Right renal cortex interstitium (tissue), 3 donors: ENCODE data around the gene IL1RN. TPM values are rescaled to one million over a fixed set of nuclear protein-coding genes. Genes with fewer than 3 reads are reported as not detected.

ENCODE experiments used
- DNase-seq, 3 donors: peaks; one replicate each; pipeline ENCODE4 v3.0.0-alpha.2; 2013; ENCODE audit warnings: low read depth in 3 of 3, low spot score in 2 of 3
- polyA plus RNA-seq, 3 donors: library from polyadenylated mRNA; unstranded; fragments of 120-200 nt; gene quantifications; one replicate each; pipeline ENCODE4 v1.2.1, GENCODE V29; 2013; ENCODE audit not compliant: insufficient read length in 3 of 3

IL1RN gene
- polyA plus RNA-seq, 3 donors: 0.74 to 3.7 (median 1.3) TPM

DNA sequence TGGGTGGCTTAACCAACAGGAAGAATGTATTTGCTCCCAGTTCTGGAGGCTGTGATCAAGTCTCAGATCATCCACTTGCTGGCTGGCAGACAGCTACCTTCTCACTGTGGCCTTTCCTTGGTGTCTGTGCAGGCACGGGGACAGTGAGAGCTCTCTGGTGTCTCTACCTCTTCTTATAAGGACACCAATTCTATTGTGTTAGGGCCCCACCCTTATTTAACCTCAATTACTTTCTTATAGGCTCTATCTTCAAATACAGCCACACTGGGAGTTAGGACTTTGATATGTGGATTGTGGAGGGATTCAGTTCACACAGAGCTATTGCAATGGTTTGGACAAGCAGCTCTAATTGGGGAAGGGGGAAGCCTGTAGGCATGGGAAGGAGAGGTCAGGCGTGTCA lies 25.3 kb upstream of the IL1RN start:
- DNase-seq: no peak

GRCh38 chr2:113103277-113103676 lies 24.1 kb upstream of the IL1RN start:
- DNase-seq: no peak

DNA sequence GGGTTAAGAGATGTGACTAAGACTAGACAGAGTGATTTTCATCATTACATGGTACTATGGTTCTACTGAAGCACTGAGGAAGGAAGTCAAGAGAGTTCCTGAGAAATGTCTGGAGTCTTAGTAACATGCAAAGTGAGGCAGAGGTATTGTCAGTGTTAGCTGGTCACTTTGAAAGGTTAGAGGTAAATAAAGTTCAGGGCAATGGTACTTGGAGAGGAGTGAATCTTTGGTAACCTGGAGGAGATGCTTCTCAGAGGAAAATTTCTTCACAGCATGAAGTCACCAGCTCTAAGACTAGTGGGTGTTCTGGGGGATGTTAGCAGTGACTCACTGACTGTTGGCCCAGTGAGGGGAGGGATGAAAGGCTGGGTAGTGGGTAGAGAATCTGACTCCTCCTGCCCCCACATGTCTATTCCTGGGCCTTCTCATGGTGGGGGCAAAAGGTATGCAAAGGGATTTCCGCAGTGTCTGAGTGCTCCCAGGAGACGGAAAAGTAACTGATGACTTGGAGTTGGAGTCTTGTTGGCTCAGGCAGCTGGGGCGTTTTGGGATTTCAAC lies 23.3 kb upstream of the IL1RN start:
- no peak for DNase-seq

- DNase-seq: no peak
These were observed 22.2 kb upstream of the IL1RN start for GRCh38 chr2:113105047-113105785.

DNA sequence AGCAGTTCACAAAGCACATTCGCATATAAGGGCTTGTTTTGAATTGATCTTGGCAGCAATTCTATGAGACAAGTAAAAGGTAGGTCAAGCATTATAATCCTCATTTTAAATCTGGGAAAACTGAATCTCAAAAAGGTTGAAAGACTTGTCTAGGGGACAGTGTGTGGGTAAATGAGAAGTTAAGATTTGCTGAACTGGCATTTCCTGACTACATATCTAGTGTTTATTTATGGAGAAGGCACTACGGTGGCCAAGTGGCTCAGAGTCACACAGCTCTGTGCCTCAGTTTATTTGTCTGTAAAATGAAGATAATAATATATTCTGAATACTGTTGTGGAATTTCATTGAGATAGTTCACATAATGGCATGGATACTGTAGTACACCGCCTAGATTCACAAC lies 16.3 kb upstream of the IL1RN start:
- no peak for DNase-seq

DNA sequence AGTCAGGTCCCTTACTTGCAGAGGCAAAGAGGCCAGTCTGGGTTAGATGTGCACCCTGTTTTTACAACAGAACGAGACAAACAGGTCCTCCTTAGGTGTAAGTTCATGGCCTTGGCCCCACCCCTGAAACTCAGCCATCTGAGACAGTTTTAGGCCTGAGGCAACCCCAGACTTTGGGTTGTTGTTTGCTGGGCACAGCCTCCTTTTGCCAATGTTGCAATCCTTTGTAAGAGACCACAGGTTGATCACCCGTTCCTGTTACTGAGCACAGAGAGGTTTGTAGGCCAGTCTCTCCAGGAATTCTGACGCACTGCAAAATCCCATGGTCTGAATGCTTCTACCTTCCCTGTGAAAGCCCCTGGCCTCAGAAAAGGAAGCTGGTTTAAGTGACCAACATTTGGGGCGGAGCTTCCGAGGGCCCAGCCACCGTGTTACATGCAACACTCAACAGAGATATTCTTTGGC lies 15.5 kb upstream of the IL1RN start:
- no peak for DNase-seq

- DNase-seq: no peak
These were observed 15.0 kb upstream of the IL1RN start for GRCh38 chr2:113112441-113112840.

- no peak for DNase-seq
These were observed 14.5 kb upstream of the IL1RN start for GRCh38 chr2:113112871-113113270.

GRCh38 chr2:113113807-113114206 lies 13.6 kb upstream of the IL1RN start:
- no peak for DNase-seq

GRCh38 chr2:113114224-113114945 lies 13.0 kb upstream of the IL1RN start:
- DNase-seq: no peak

- DNase-seq: no peak
These were observed 12.4 kb upstream of the IL1RN start for GRCh38 chr2:113114996-113115395.

- no peak for DNase-seq
These were observed 11.1 kb upstream of the IL1RN start for GRCh38 chr2:113116100-113116958.

DNA sequence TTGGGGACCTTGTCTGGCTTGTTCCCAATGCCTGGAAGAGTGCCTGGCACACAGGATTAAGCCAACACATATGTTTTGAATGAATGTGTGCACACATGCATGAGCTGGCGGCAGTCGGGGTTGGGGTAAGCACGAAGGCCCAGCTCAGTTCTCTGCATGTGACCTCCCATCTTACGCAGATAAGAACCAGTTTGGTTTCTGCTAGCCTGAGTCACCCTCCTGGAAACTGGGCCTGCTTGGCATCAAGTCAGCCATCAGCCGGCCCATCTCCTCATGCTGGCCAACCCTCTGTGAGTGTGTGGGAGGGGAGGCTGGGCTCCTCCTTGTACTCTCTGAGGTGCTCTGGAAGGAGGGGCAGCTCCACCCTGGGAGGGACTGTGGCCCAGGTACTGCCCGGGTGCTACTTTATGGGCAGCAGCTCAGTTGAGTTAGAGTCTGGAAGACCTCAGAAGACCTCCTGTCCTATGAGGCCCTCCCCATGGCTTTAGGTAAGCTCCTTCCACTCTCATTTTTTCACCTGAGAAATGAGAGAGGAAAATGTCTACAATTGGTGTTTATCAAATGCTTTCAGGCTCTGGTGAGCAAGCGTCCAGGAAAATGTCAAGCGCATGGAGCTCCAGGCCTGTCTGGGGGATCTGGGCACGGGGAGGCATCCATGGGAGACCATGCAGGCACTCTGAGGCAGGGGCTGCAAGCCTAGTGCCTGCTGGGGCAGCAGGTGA lies 9.7 kb upstream of the IL1RN start:
- DNase-seq: no peak

DNA sequence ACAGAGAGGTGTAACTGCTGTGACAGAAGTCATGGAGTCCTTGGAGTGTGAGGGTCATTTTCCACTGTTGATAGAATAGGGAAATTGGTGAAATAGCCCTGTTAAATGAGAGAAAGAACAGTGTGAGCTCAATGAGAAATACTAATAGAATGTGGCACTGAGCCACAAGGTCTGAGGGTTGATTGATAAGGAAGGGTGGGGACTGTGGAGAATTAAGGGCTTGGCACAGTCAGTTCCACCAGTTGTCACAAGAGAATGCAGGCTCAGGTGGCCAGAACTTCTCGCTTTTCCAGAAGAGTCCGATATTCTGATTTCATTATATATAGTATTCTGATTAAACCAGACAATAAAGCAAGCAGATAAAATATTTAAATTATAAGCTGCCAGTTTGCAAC lies 9.1 kb upstream of the IL1RN start:
- DNase-seq: no peak

- DNase-seq: no peak
These were observed 8.3 kb upstream of the IL1RN start for GRCh38 chr2:113119111-113119510.

GRCh38 chr2:113120861-113121260 lies 6.5 kb upstream of the IL1RN start:
- no peak for DNase-seq

DNA sequence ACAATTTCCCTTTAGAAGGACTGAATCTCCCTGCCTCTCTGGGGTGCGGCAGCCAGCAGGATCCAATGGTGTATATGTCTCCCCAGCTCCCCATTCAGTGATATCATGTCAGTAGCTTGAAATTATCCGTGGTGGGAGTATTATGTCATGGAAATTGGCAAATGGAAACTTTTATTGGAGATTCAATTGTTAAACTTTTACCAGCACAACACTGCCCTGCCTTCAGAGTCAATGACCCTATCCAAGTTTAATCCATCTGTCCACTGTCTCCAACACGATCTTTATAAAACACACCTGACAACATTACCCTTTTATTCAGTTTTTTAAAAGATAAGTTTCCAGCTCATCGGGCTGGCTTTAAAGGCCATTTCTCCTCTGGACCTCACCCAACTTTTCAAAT lies 5.0 kb upstream of the IL1RN start:
- no peak for DNase-seq

DNA sequence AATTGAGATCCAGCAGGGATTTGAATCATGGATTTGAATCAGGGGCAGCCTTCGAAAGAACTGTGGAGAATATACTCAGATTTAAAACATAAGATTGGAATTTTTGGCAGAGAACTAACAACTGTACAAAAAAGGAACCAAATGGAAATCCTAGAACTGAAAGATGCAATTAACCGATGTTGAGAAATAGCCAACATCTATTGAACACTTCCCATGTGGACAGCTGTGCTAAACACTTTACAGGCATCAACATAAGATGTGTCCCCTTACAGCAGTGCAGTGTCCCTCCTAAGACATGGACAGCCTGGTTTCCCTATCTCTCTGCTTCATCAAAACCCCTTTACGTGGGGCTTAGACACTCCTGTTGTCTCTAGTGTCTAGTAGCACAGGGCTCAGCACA lies 3.7 kb upstream of the IL1RN start:
- no peak for DNase-seq

DNA sequence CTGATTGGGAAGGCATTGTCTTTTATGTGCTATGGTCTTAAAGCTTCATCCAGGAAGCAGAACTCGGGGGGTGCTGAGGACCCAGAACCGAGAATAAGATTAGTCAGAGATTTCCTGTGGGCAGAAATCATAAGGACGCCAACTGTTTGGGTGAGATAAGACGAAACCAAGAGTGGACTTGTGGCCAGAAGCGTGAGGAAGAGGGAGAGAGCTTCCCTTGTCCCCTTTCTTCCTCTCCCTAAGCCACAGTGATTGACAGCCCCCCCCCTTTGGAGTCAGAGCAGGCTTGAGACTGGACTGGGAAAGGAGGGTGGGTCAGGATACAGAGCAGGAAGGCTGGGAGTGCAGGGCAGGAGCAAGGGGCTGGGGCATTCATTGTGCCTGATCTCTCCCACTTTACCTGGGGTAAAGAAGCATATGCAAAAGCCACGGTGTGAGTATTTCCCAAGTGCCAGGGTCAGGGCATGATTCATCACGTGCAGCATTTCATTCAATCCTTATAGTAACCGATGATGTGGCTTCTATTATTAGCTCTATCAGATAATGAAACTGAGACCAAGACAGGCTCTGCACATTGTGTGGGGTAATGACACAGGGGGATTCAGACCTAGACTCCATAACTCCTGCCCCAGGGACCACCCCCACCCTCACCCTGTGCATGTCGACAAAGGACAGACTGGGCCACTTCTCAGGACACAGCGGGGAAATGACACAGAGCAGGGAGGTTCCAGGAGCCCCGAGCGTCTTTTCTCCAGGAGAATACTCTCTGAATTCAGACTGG lies 3.0 kb upstream of the IL1RN start:
- no peak for DNase-seq
